Nephron progenitor cell (in vitro differentiated cells): ENCODE results near the gene HYDIN.
A peak's percentile ranks its signal among the peaks of the same experiment; 100 is the strongest.

Source experiments
- DNase-seq: peaks from one replicate; pipeline ENCODE4 v3.0.0; 2021
- H3K27ac Mint-ChIP-seq: 2 replicates; pipeline ENCODE4 v1.8.0; 2021; ENCODE audit warnings: mild to moderate bottlenecking, moderate library complexity, mixed read lengths
- H3K27me3 Mint-ChIP-seq: 2 replicates; pipeline ENCODE4 v1.8.0; 2021; ENCODE audit warnings: mild to moderate bottlenecking, low read depth, mixed read lengths; ENCODE audit not compliant: poor library complexity
- H3K36me3 Mint-ChIP-seq: 2 replicates; pipeline ENCODE4 v1.8.0; 2021; ENCODE audit warnings: low read depth, mixed read lengths
- H3K4me1 Mint-ChIP-seq: 2 replicates; pipeline ENCODE4 v1.8.0; 2021; ENCODE audit warnings: mixed read lengths
- H3K4me3 Mint-ChIP-seq: 2 replicates; pipeline ENCODE4 v1.8.0; 2021; ENCODE audit warnings: mild to moderate bottlenecking, moderate library complexity, mixed read lengths
- H3K9me3 Mint-ChIP-seq: 2 replicates; pipeline ENCODE4 v1.8.0; 2021; ENCODE audit warnings: mild to moderate bottlenecking, moderate library complexity, mixed read lengths
- CTCF ChIP-seq: fragments of 200-600 bp; sonication (generic); IDR thresholded peaks from 2 replicates; pipeline ENCODE4 v1.5.0; 2021; ENCODE audit warnings: antibody characterized with exemption

Gene HYDIN

GRCh38 chr16:71244521-71244920, 14.0 kb upstream of the HYDIN start:
- TF ChIP-seq CTCF = no peak
- H3K27me3 Mint-ChIP-seq = peaks cover 8% of the 10 kb centered on the region
- no peak overlapping the region for H3K4me3 Mint-ChIP-seq
- DNase-seq = no peak
- no peaks in the 10 kb centered on the region for H3K4me1 Mint-ChIP-seq
- H3K9me3 Mint-ChIP-seq = no peaks in the 10 kb centered on the region
- H3K27ac Mint-ChIP-seq = no peak overlapping the region
- no peaks in the 10 kb centered on the region for H3K36me3 Mint-ChIP-seq

GRCh38 chr16:71242601-71243000, 12.1 kb upstream of the HYDIN start:
- H3K4me1 Mint-ChIP-seq = no peaks in the 10 kb centered on the region

GRCh38 chr16:71242036-71242435, 11.5 kb upstream of the HYDIN start:
- peaks cover 19% of the 10 kb centered on the region for H3K27me3 Mint-ChIP-seq
- H3K4me1 Mint-ChIP-seq = no peaks in the 10 kb centered on the region
- peaks cover 3% of the 10 kb centered on the region for H3K9me3 Mint-ChIP-seq

More at GRCh38 chr16:71242601-71243000, 12.1 kb upstream of the HYDIN start:
- Mint-ChIP-seq H3K9me3 (no peaks in the 10 kb centered on the region), H3K4me3 (no peak overlapping the region), H3K27me3 (peaks cover 19% of the 10 kb centered on the region), H3K36me3 (no peaks in the 10 kb centered on the region), H3K27ac (no peak overlapping the region)
- no peak for TF ChIP-seq CTCF
- DNase-seq = no peak

GRCh38 chr16:71229344-71229743, 1.2 kb downstream of the HYDIN start:
- peak overlapping the region; percentile 92 for H3K4me3 Mint-ChIP-seq
- H3K4me1 Mint-ChIP-seq = peaks cover 15% of the 10 kb centered on the region
- DNase-seq = no peak
- no peak for TF ChIP-seq CTCF
- H3K27me3 Mint-ChIP-seq = peaks cover 27% of the 10 kb centered on the region
- H3K27ac Mint-ChIP-seq = no peak overlapping the region
- peaks cover 12% of the 10 kb centered on the region for H3K36me3 Mint-ChIP-seq
- H3K9me3 Mint-ChIP-seq = peaks cover 55% of the 10 kb centered on the region

More at GRCh38 chr16:71242036-71242435, 11.5 kb upstream of the HYDIN start:
- no peak for TF ChIP-seq CTCF
- no peak for DNase-seq
- no peaks in the 10 kb centered on the region for H3K36me3 Mint-ChIP-seq
- no peak overlapping the region for H3K4me3 Mint-ChIP-seq
- no peak overlapping the region for H3K27ac Mint-ChIP-seq

GRCh38 chr16:71226229-71227141, 4.0 kb downstream of the HYDIN start:
- no peak overlapping the region for H3K4me3 Mint-ChIP-seq
- DNase-seq = no peak
- H3K27ac Mint-ChIP-seq = no peak overlapping the region
- H3K36me3 Mint-ChIP-seq = peaks cover 16% of the 10 kb centered on the region
- peaks cover 15% of the 10 kb centered on the region for H3K4me1 Mint-ChIP-seq
- H3K9me3 Mint-ChIP-seq = peaks cover 80% of the 10 kb centered on the region
- H3K27me3 Mint-ChIP-seq = peaks cover 12% of the 10 kb centered on the region
- TF ChIP-seq CTCF = no peak

GRCh38 chr16:71225145-71225544, 5.4 kb downstream of the HYDIN start:
- no peak for TF ChIP-seq CTCF
- Mint-ChIP-seq H3K27ac (no peak overlapping the region), H3K4me3 (no peak overlapping the region), H3K4me1 (peaks cover 5% of the 10 kb centered on the region), H3K36me3 (peaks cover 16% of the 10 kb centered on the region), H3K9me3 (peaks cover 76% of the 10 kb centered on the region), H3K27me3 (peaks cover 9% of the 10 kb centered on the region)
- no peak for DNase-seq
